Panc1 (cell line): ENCODE data around the gene CNGA1. TPM values are rescaled to one million over a fixed set of nuclear protein-coding genes. Genes with fewer than 3 reads are reported as not detected.

Experiments used
- ATAC-seq: fragments of 200-7000 bp; cut with Tn5 transposase; 2 replicates; pipeline ENCODE4 v1.9.1; 2020; ENCODE audit warnings: mild to moderate bottlenecking, moderate library complexity
- BruUV-seq: library from RNA; stranded (reverse); fragments of 400-500 nt; replicated peaks from 2 replicates; lab custom pipeline; 2021; lab: Mats Ljungman, UMichigan
- CTCF ChIA-PET: fragments of 300-600 bp; sonication (Branson Sonifier 250); formaldehyde crosslinking; loops from one replicate; lab custom pipeline; 2022; ENCODE audit warnings: antibody characterized with exemption; lab: Charles Lee
- POLR2A ChIA-PET: fragments of 300-600 bp; sonication (Branson Sonifier 250); formaldehyde crosslinking; loops from one replicate; lab custom pipeline; 2022; ENCODE audit warnings: antibody characterized with exemption; lab: Charles Lee
- DNase-seq: peaks from one replicate; pipeline ENCODE4 v3.0.0-alpha.2; 2010; ENCODE audit warnings: low read depth, low spot score
- H3K27ac ChIP-seq: 2 replicates; pipeline ENCODE4 v1.5.1; 2011; ENCODE audit warnings: mild to moderate bottlenecking, low read length, inconsistent platforms
- H3K27me3 ChIP-seq: fragments of 200-500 bp; sonication (Bioruptor generic); 2 replicates; pipeline ENCODE4 v1.6.0; 2014; ENCODE audit warnings: low read length, inconsistent platforms; ENCODE audit not compliant: control insufficient read depth, insufficient read depth
- H3K36me3 ChIP-seq: fragments of 200-500 bp; sonication (Bioruptor generic); 2 replicates; pipeline ENCODE4 v1.5.1; 2014; ENCODE audit warnings: inconsistent platforms, mild to moderate bottlenecking, low read length, moderate library complexity; ENCODE audit not compliant: control insufficient read depth, insufficient read depth
- H3K4me1 ChIP-seq: 2 replicates; pipeline ENCODE4 v1.5.1; 2011; ENCODE audit warnings: inconsistent platforms, mild to moderate bottlenecking, low read length, moderate library complexity; ENCODE audit not compliant: control insufficient read depth, insufficient read depth
- H3K4me3 ChIP-seq, 2 experiments: 2 replicates each; pipeline ENCODE4 v1.5.1; 2011 to 2012; ENCODE audit warnings: low read depth in 2 of 2, low read length in 2 of 2, mild to moderate bottlenecking in 2 of 2, inconsistent platforms in 1 of 2, moderate library complexity in 1 of 2
- H3K9me3 ChIP-seq: fragments of 200-500 bp; sonication (Bioruptor generic); 2 replicates; pipeline ENCODE4 v1.5.1; 2014; ENCODE audit warnings: low read depth, mild to moderate bottlenecking, inconsistent platforms, low read length, moderate library complexity; ENCODE audit not compliant: control insufficient read depth, insufficient read depth
- CTCF ChIP-seq: fragments of 450-650 bp; IDR thresholded peaks from 2 replicates; pipeline ENCODE4 v1.5.1; 2017; ENCODE audit warnings: mild to moderate bottlenecking
- POLR2AphosphoS5 ChIP-seq: IDR thresholded peaks from 2 replicates; pipeline ENCODE4 v1.6.1; 2012; ENCODE audit warnings: mild to moderate bottlenecking, low read depth, low read length, moderate library complexity
- SIN3A ChIP-seq: IDR thresholded peaks from 2 replicates; pipeline ENCODE4 v1.6.1; 2012; ENCODE audit warnings: low read depth, mild to moderate bottlenecking, low read length, moderate library complexity, borderline replicate concordance; ENCODE audit not compliant: insufficient read depth
- TCF7L2 ChIP-seq: IDR thresholded peaks from 2 replicates; pipeline ENCODE4 v1.6.1; 2011; ENCODE audit warnings: mild to moderate bottlenecking, low read depth, low read length, inconsistent platforms
- in situ Hi-C: cut with HindIII; loops from 2 replicates; pipeline ENCODE4 v1.10.0; 2016; ENCODE audit warnings: low sequenced_read_pairs, low pct_unique_long_range_greater_than_20kb
- intact Hi-C: fragments of 100-400 bp; cut with micrococcal nuclease; formaldehyde crosslinking; loops from one replicate; pipeline ENCODE4 v1.10.0; 2022; ENCODE audit not compliant: unreplicated experiment
- total RNA-seq: library from RNA; stranded (reverse); gene quantifications from one replicate; pipeline ENCODE4 v1.2.1, GENCODE V29; 2021; ENCODE audit not compliant: unreplicated experiment
- TF ChIP-seq, protein P1 (sequence below), 2 experiments: IDR thresholded peaks; 2 replicates each; pipeline ENCODE4 v1.6.1; 2011 to 2012; ENCODE audit warnings: low read depth in 2 of 2, control low read depth in 1 of 2, low read length in 1 of 2, mild to moderate bottlenecking in 1 of 2, moderate library complexity in 1 of 2; ENCODE audit not compliant: insufficient read depth in 1 of 2

CNGA1 gene
- total RNA-seq, 1 experiment from 2014 or later = 0.23 TPM

DNA sequence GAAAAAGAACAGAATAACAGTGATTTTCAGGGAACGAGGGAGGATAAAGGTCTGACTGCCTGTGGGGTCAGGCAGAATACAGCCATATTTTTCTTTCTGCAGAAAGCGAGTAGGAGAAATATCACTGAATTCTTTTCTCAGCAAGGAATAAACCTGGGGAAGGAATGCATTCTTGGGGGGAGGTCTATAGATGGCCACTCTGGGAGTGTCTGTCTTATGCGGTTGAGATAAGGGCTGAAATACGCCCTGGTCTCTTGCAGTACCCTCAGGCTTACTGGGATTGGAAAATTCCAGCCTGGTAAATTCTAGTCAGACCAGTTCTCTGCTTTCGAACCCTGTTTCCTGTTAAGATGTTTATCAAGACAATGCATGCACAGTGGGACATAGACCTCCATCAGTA is 26.3 kb downstream of the CNGA1 start:
- H3K9me3 ChIP-seq = no peaks in the 10 kb centered on the region
- BruUV-seq = no TSS peak
- DNase-seq = no peak
- no peak for ATAC-seq
- ChIA-PET CTCF (no interaction called here), POLR2A (no interaction called here)
- H3K4me1 ChIP-seq = no peaks in the 10 kb centered on the region
- H3K27ac ChIP-seq = no peak overlapping the region
- TF ChIP-seq, protein P1, sequence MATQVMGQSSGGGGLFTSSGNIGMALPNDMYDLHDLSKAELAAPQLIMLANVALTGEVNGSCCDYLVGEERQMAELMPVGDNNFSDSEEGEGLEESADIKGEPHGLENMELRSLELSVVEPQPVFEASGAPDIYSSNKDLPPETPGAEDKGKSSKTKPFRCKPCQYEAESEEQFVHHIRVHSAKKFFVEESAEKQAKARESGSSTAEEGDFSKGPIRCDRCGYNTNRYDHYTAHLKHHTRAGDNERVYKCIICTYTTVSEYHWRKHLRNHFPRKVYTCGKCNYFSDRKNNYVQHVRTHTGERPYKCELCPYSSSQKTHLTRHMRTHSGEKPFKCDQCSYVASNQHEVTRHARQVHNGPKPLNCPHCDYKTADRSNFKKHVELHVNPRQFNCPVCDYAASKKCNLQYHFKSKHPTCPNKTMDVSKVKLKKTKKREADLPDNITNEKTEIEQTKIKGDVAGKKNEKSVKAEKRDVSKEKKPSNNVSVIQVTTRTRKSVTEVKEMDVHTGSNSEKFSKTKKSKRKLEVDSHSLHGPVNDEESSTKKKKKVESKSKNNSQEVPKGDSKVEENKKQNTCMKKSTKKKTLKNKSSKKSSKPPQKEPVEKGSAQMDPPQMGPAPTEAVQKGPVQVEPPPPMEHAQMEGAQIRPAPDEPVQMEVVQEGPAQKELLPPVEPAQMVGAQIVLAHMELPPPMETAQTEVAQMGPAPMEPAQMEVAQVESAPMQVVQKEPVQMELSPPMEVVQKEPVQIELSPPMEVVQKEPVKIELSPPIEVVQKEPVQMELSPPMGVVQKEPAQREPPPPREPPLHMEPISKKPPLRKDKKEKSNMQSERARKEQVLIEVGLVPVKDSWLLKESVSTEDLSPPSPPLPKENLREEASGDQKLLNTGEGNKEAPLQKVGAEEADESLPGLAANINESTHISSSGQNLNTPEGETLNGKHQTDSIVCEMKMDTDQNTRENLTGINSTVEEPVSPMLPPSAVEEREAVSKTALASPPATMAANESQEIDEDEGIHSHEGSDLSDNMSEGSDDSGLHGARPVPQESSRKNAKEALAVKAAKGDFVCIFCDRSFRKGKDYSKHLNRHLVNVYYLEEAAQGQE (IDR thresholded peaks at IDR 0.05; ENCODE audit: insufficient read depth in 1 of 2, low read depth in 2 of 2, low read length in 1 of 2) = no peak
- TF ChIP-seq POLR2AphosphoS5 (no peak), TCF7L2 (no peak), SIN3A (no peak), CTCF (no peak)
- H3K27me3 ChIP-seq = no peaks in the 10 kb centered on the region
- H3K4me3 ChIP-seq = no peak overlapping the region
- in situ Hi-C loops (no loop called here), intact Hi-C loops (no loop called here)
- no peaks in the 10 kb centered on the region for H3K36me3 ChIP-seq

GRCh38 chr4:47974566-47974965 is 41.9 kb downstream of the CNGA1 start:
- BruUV-seq = no TSS peak
- Histone ChIP-seq H3K4me1 (no peaks in the 10 kb centered on the region), H3K9me3 (no peaks in the 10 kb centered on the region), H3K27ac (no peak overlapping the region), H3K4me3 (no peak overlapping the region), H3K27me3 (no peaks in the 10 kb centered on the region), H3K36me3 (no peaks in the 10 kb centered on the region)
- intact Hi-C loops = no loop called here
- ChIA-PET CTCF (no interaction called here), POLR2A (no interaction called here)
- no peak for ATAC-seq
- TF ChIP-seq, protein P1 (IDR thresholded peaks at IDR 0.05; ENCODE audit: insufficient read depth in 1 of 2, low read depth in 2 of 2, low read length in 1 of 2) = no peak
- TF ChIP-seq TCF7L2 (no peak), CTCF (no peak), SIN3A (no peak)
- no peak for DNase-seq
- in situ Hi-C loops = no loop called here
